K562 (cell line): ENCODE data around the gene AGFG2. TPM values are rescaled to one million over a fixed set of nuclear protein-coding genes. Genes with fewer than 3 reads are reported as not detected.

Experiments used
- ATF7 ChIP-seq: fragments of 450-650 bp; IDR thresholded peaks from 2 replicates; pipeline ENCODE4 v1.7.1; 2014; ENCODE audit warnings: mild to moderate bottlenecking, moderate library complexity
- BRCA1 ChIP-seq, 2 experiments: fragments of 450-650 bp in 1 of 2; sonication (generic) in 1 of 2; formaldehyde crosslinking in 1 of 2; IDR thresholded peaks; 2 replicates each; pipeline versions ENCODE4 v1.5.0 to v1.6.1; 2017 to 2020; ENCODE audit warnings: mild to moderate bottlenecking in 1 of 2, missing genetic modification reagents in 1 of 2
- CBFB ChIP-seq: sonication (generic); formaldehyde crosslinking; IDR thresholded peaks from 2 replicates; pipeline ENCODE4 v1.4.0; 2020; ENCODE audit warnings: mild to moderate bottlenecking, missing genetic modification reagents
- FOXK1 ChIP-seq: sonication (generic); formaldehyde crosslinking; IDR thresholded peaks from 2 replicates; pipeline ENCODE4 v1.8.0; 2022; ENCODE audit warnings: missing genetic modification reagents, mild to moderate bottlenecking, borderline replicate concordance
- HNRNPK ChIP-seq: fragments of 200-400 bp; formaldehyde crosslinking; IDR thresholded peaks from one replicate; pipeline ENCODE4 v1.6.1; 2018; ENCODE audit warnings: mild to moderate bottlenecking, low read depth, low read length; ENCODE audit not compliant: poor library complexity, severe bottlenecking
- LARP7 ChIP-seq: fragments of 450-650 bp; IDR thresholded peaks from 2 replicates; pipeline ENCODE4 v1.6.1; 2016
- PTRF ChIP-seq: fragments of 450-650 bp; IDR thresholded peaks from 2 replicates; pipeline ENCODE4 v1.6.1; 2016; ENCODE audit warnings: mild to moderate bottlenecking, missing genetic modification characterization, missing compliant biosample characterization
- SMARCE1 ChIP-seq: fragments of 450-650 bp; IDR thresholded peaks from 2 replicates; pipeline ENCODE4 v1.7.1; 2016; ENCODE audit warnings: mild to moderate bottlenecking
- SMC3 ChIP-seq: conservative IDR thresholded peaks from 2 replicates; pipeline ENCODE4 v1.6.1; 2011; ENCODE audit warnings: low read depth, low read length, improper control_type of control experiment; ENCODE audit not compliant: insufficient read depth
- YY1 ChIP-seq, 3 experiments: IDR thresholded peaks; 2 replicates each; pipeline ENCODE4 v1.6.1; 2011; ENCODE audit warnings: low read length in 2 of 3, mild to moderate bottlenecking in 2 of 3, moderate library complexity in 2 of 3, borderline replicate concordance in 1 of 3, control low read depth in 1 of 3, low read depth in 1 of 3; ENCODE audit not compliant: insufficient read depth in 3 of 3, insufficient replicate concordance in 2 of 3, control insufficient read depth in 1 of 3, insufficient read length in 1 of 3; ENCODE audit errors: extremely low read depth in 1 of 3
- ZKSCAN1 ChIP-seq: fragments of 150-350 bp; IDR thresholded peaks from 2 replicates; pipeline ENCODE4 v1.6.1; 2016; ENCODE audit warnings: low read depth, low read length
- ZNF134 ChIP-seq: fragments of 250-450 bp; sonication (Bioruptor Pico); conservative IDR thresholded peaks from 2 replicates; pipeline ENCODE4 v1.4.0; 2020
- ZNF174 ChIP-seq: fragments of 250-450 bp; sonication (Bioruptor Pico); IDR thresholded peaks from 2 replicates; pipeline ENCODE4 v1.4.0; 2020; ENCODE audit warnings: mild to moderate bottlenecking
- ZNF239 ChIP-seq: fragments of 250-450 bp; sonication (Bioruptor Pico); IDR thresholded peaks from 2 replicates; pipeline ENCODE4 v1.4.0; 2020; ENCODE audit warnings: mild to moderate bottlenecking
- ZNF764 ChIP-seq: fragments of 250-450 bp; sonication (Bioruptor Pico); IDR thresholded peaks from 2 replicates; pipeline ENCODE4 v1.4.0; 2020; ENCODE audit warnings: low read depth, mild to moderate bottlenecking, moderate library complexity
- polyA plus RNA-seq, 8 experiments: library from polyadenylated mRNA; depleted of rRNA in 4 of 8; stranded (reverse) in 5 of 8; unstranded in 3 of 8; fragments of >200 nt; fragmentation: Nextera tagmentation in 2 of 8; fragmentation: Illumina TruSeq in 1 of 8; extraction: Ambion mirVana in 2 of 8; extraction: Trizol in 1 of 8; gene quantifications; 2 replicates each; pipeline versions ENCODE4 v1.2.1 to v1.2.3, GENCODE V29; 2011 to 2014; ENCODE audit warnings: inconsistent platforms in 1 of 8, missing spikeins in 1 of 8
- total RNA-seq, 7 experiments: library from RNA; depleted of rRNA in 6 of 7; stranded (reverse); fragments of >200 nt in 6 of 7; fragmentation: Illumina TruSeq in 2 of 7; extraction: Trizol in 2 of 7; gene quantifications; 2 replicates each; pipeline versions ENCODE4 v1.2.1 to v1.2.3, GENCODE V29; 2011 to 2021; ENCODE audit warnings: low replicate concordance in 1 of 7
- TF ChIP-seq, protein P1 (sequence below), 2 experiments: IDR thresholded peaks; 2 replicates each; pipeline ENCODE4 v1.6.1; 2012; ENCODE audit warnings: improper control_type of control experiment in 2 of 2, low read depth in 2 of 2, low read length in 2 of 2, borderline replicate concordance in 1 of 2
- TF ChIP-seq, protein P2 (sequence below): fragments of 250-450 bp; sonication (Bioruptor Pico); IDR thresholded peaks from 2 replicates; pipeline ENCODE4 v1.8.0; 2022; ENCODE audit warnings: inconsistent platforms, mild to moderate bottlenecking, moderate library complexity, borderline replicate concordance
- TF ChIP-seq, protein P3 (sequence below), 2 experiments: fragments of 450-650 bp; IDR thresholded peaks; 2 replicates each; pipeline ENCODE4 v1.6.1; 2018; ENCODE audit warnings: mild to moderate bottlenecking in 2 of 2, low read depth in 1 of 2; ENCODE audit not compliant: partially characterized antibody in 2 of 2
- TF ChIP-seq, protein P4 (sequence below), 2 experiments: fragments of 450-650 bp in 1 of 2; sonication (generic) in 1 of 2; formaldehyde crosslinking; conservative IDR thresholded peaks; 2 replicates each; pipeline versions ENCODE4 v1.4.0 to v1.8.1; 2020 to 2022; ENCODE audit warnings: mild to moderate bottlenecking in 1 of 2, missing genetic modification reagents in 1 of 2

AGFG2 gene
- total and polyA plus RNA-seq, 9 of the 15 experiments (the other 6 are each of a cell fraction or from before 2014, with no cell fraction given): 0.31 to 23.1 (median 6.5) TPM

DNA sequence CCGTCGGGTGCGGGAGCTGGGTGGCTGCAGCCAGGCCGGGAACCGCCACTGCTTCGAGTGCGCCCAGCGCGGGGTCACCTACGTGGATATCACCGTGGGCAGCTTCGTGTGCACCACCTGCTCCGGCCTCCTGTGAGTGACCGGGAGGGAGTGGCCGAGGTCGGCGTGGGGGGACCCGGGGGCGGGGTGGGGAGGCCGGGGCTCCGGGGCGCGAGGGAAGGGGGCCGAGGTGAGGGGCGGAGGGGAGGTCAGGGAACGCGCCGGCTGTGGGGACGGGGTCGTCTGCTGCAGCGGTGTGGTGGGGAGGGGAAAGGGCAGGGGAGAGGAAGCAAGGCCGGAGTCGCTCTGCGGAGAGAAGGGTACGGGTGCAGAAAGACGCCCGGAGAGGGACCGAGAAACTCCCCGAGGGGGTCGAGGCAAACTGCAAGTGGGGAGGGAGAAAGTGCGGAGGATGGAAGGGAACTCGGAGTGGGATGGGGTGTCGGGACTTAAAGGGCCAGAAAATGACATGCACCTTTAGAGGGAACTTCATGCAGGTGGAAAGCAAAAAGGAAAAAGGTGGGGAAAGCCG lies 518 bp downstream of the AGFG2 start (continued):
- TF ChIP-seq SMARCE1: no peak
- TF ChIP-seq CBFB (CRISPR knock-in tag): no peak
- TF ChIP-seq ZNF764 (CRISPR knock-in tag): no peak
- TF ChIP-seq ZKSCAN1: no peak
- TF ChIP-seq, protein P1, sequence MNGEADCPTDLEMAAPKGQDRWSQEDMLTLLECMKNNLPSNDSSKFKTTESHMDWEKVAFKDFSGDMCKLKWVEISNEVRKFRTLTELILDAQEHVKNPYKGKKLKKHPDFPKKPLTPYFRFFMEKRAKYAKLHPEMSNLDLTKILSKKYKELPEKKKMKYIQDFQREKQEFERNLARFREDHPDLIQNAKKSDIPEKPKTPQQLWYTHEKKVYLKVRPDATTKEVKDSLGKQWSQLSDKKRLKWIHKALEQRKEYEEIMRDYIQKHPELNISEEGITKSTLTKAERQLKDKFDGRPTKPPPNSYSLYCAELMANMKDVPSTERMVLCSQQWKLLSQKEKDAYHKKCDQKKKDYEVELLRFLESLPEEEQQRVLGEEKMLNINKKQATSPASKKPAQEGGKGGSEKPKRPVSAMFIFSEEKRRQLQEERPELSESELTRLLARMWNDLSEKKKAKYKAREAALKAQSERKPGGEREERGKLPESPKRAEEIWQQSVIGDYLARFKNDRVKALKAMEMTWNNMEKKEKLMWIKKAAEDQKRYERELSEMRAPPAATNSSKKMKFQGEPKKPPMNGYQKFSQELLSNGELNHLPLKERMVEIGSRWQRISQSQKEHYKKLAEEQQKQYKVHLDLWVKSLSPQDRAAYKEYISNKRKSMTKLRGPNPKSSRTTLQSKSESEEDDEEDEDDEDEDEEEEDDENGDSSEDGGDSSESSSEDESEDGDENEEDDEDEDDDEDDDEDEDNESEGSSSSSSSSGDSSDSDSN (IDR thresholded peaks at IDR 0.05; ENCODE audit: borderline replicate concordance in 1 of 2, low read depth in 2 of 2, low read length in 2 of 2): 0 out of 4 replicates have a peak, but pooled peaks of 1 of the 2 experiments have one; percentile 11
- no peak for TF ChIP-seq BRCA1 (IDR thresholded peaks at IDR 0.05)
- no peak for TF ChIP-seq BRCA1 (CRISPR knock-in tag; IDR thresholded peaks at IDR 0.05)
- TF ChIP-seq, protein P2, sequence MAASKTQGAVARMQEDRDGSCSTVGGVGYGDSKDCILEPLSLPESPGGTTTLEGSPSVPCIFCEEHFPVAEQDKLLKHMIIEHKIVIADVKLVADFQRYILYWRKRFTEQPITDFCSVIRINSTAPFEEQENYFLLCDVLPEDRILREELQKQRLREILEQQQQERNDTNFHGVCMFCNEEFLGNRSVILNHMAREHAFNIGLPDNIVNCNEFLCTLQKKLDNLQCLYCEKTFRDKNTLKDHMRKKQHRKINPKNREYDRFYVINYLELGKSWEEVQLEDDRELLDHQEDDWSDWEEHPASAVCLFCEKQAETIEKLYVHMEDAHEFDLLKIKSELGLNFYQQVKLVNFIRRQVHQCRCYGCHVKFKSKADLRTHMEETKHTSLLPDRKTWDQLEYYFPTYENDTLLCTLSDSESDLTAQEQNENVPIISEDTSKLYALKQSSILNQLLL (CRISPR knock-in tag): no peak
- TF ChIP-seq YY1 (IDR thresholded peaks at IDR 0.05; ENCODE audit: borderline replicate concordance in 1 of 3, control insufficient read depth in 1 of 3, extremely low read depth in 1 of 3, insufficient read depth in 3 of 3, insufficient read length in 1 of 3, insufficient replicate concordance in 2 of 3, low read depth in 1 of 3, low read length in 2 of 3): no peak
- TF ChIP-seq, protein P3, sequence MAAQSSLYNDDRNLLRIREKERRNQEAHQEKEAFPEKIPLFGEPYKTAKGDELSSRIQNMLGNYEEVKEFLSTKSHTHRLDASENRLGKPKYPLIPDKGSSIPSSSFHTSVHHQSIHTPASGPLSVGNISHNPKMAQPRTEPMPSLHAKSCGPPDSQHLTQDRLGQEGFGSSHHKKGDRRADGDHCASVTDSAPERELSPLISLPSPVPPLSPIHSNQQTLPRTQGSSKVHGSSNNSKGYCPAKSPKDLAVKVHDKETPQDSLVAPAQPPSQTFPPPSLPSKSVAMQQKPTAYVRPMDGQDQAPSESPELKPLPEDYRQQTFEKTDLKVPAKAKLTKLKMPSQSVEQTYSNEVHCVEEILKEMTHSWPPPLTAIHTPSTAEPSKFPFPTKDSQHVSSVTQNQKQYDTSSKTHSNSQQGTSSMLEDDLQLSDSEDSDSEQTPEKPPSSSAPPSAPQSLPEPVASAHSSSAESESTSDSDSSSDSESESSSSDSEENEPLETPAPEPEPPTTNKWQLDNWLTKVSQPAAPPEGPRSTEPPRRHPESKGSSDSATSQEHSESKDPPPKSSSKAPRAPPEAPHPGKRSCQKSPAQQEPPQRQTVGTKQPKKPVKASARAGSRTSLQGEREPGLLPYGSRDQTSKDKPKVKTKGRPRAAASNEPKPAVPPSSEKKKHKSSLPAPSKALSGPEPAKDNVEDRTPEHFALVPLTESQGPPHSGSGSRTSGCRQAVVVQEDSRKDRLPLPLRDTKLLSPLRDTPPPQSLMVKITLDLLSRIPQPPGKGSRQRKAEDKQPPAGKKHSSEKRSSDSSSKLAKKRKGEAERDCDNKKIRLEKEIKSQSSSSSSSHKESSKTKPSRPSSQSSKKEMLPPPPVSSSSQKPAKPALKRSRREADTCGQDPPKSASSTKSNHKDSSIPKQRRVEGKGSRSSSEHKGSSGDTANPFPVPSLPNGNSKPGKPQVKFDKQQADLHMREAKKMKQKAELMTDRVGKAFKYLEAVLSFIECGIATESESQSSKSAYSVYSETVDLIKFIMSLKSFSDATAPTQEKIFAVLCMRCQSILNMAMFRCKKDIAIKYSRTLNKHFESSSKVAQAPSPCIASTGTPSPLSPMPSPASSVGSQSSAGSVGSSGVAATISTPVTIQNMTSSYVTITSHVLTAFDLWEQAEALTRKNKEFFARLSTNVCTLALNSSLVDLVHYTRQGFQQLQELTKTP (IDR thresholded peaks at IDR 0.05; ENCODE audit: low read depth in 1 of 2, partially characterized antibody in 2 of 2): no peak
- no peak for TF ChIP-seq ZNF239 (CRISPR knock-in tag)
- no peak for TF ChIP-seq PTRF
- no peak for TF ChIP-seq FOXK1 (CRISPR knock-in tag)
- TF ChIP-seq LARP7: no peak
- TF ChIP-seq HNRNPK: no peak
- TF ChIP-seq SMC3: no peak
- TF ChIP-seq, protein P4, sequence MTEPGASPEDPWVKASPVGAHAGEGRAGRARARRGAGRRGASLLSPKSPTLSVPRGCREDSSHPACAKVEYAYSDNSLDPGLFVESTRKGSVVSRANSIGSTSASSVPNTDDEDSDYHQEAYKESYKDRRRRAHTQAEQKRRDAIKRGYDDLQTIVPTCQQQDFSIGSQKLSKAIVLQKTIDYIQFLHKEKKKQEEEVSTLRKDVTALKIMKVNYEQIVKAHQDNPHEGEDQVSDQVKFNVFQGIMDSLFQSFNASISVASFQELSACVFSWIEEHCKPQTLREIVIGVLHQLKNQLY (CRISPR knock-in tag; conservative IDR thresholded peaks at IDR 0.05): no peak
- no peak for TF ChIP-seq ATF7
- no peak for TF ChIP-seq ZNF174 (CRISPR knock-in tag)
- TF ChIP-seq ZNF134: no peak
